SIG-M5 treated with dmso at 0.1 percent for 504 hours (cell line): ENCODE results near the gene KCNMB2.
"Not testable (repeated sequence)": the region's sequence is repeated elsewhere in the genome, so short reads cannot be mapped to it uniquely, and the experiment has no call there.

Experiments used
- DNase-seq: peaks from one replicate; lab custom pipeline; 2025; ENCODE audit not compliant: unreplicated experiment; lab: John Stamatoyannopoulos, UW

KCNMB2 gene

GRCh38 chr3:178536211-178537079 lies at the start of gene KCNMB2:
TSS of gene KCNMB2 (plus strand) at chr3:178536436.
- DNase-seq = no peak

- DNase-seq = no peak
These were observed 49.3 kb upstream of the KCNMB2 start for GRCh38 chr3:178486903-178487302.

GRCh38 chr3:178487752-178488151 lies 48.5 kb upstream of the KCNMB2 start:
- DNase-seq = no peak

GRCh38 chr3:178491751-178492150 lies 44.5 kb upstream of the KCNMB2 start:
- no peak for DNase-seq

GRCh38 chr3:178492491-178492890 lies 43.7 kb upstream of the KCNMB2 start:
- DNase-seq = no peak

GRCh38 chr3:178494386-178494785 lies 41.9 kb upstream of the KCNMB2 start:
- DNase-seq = no peak

GRCh38 chr3:178496911-178497310 lies 39.3 kb upstream of the KCNMB2 start:
- DNase-seq = no peak

- no peak for DNase-seq
These were observed 37.4 kb upstream of the KCNMB2 start for GRCh38 chr3:178498871-178499270.

GRCh38 chr3:178500631-178501030 lies 35.6 kb upstream of the KCNMB2 start:
- no peak for DNase-seq

GRCh38 chr3:178504128-178504527 lies 32.1 kb upstream of the KCNMB2 start:
- no peak for DNase-seq

- no peak for DNase-seq
These were observed 30.4 kb upstream of the KCNMB2 start for GRCh38 chr3:178505832-178506231.

GRCh38 chr3:178507507-178508442 lies 28.5 kb upstream of the KCNMB2 start:
- DNase-seq = no peak

GRCh38 chr3:178508443-178508825 lies 27.8 kb upstream of the KCNMB2 start:
- no peak for DNase-seq

GRCh38 chr3:178510496-178510895 lies 25.7 kb upstream of the KCNMB2 start:
- no peak for DNase-seq

GRCh38 chr3:178512647-178513046 lies 23.6 kb upstream of the KCNMB2 start:
- DNase-seq = no peak

- no peak for DNase-seq
These were observed 22.5 kb upstream of the KCNMB2 start for GRCh38 chr3:178513546-178514380.

GRCh38 chr3:178514401-178514800 lies 21.8 kb upstream of the KCNMB2 start:
- DNase-seq = no peak

GRCh38 chr3:178515076-178515744 lies 21.0 kb upstream of the KCNMB2 start:
- DNase-seq = not testable (repeated sequence)

GRCh38 chr3:178517665-178518334 lies 18.4 kb upstream of the KCNMB2 start:
- DNase-seq = no peak
